ENCODE measurements around the gene AKAP5.
"Not testable (repeated sequence)": the region's sequence is repeated elsewhere in the genome, so short reads cannot be mapped to it uniquely, and the experiment has no call there.

The AKAP5 gene

DNA sequence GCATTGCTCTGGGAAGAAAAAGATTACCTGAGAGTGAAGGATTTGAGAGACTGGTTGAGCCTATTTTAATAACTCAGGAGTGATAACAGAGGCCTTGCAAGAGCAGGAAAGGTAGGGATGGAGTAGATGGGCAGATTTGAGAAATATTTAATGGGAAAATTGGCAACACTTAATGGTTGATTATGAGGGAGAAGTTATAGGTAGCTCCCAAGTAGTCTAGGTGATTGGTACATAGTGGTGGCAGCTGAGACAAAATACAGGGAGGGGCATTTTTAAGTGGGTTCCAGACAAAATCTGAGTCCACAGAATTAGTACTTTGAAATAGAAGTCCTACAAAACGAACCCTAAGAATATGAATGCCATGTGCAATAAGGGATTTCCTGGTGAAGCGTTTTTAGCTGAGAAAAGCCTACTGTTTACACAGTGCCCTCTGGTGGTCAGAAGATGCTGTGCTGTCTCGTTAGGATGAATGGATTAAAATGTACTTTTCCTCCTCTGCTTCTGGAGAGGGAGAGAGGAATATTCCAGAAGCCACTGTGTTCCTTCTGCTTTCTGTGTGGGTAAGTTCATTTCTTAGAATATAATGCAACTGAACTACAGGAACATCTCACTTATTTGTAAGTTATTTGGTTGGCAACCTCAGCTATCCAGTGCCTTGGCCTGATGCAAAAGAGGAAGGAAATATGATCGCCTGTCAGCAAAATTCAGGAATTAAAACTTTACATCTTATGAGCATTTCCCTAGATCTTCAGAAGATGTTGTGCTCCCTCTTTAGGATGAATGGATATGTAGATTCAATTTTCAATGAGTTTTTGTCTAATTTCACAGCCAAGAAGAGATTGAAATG is 45.7 kb downstream of the AKAP5 start:
- CTCF ChIA-PET: interaction anchor here (0.6 to 5.9 kb wide), 32 partner anchors 10 to 389 kb away, joined by 3 to 83 read pairs (median 5); partner anchors contain the start of gene HSPA2
- DNase-seq (ENCODE audit: low read depth, low spot score): no peak
- H3K4me3 ChIP-seq (ENCODE audit: low read depth, low read length): no peak overlapping the region
- peak; percentile 78 for TF ChIP-seq CTCF (IDR thresholded peaks at IDR 0.05; ENCODE audit: insufficient read depth, low read length, missing control alignments)
- POLR2A ChIA-PET: interaction anchor here (0.5 to 1.2 kb wide), 2 partner anchors 29 to 101 kb away, joined by 3 to 4 read pairs; partner anchors contain the start of gene HSPA2

DNA sequence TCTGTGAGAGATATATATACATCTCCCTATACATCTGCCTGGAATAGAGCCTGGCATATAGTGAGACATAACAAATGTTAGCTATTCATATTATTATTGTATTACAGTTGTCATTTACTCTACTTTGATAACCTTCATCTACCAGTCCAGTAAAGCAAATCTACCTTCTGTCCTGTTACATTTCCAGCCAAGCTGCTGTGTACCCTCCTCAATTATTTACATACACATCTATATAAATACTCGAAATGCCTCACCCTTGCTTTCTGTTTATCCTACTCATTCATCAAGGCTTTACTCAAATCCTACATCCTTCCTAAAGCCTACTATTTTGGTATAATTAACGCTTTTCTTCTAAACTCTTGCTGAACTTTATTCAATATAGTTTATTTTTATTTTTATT is 48.0 kb downstream of the AKAP5 start:
- no peak for TF ChIP-seq CTCF (IDR thresholded peaks at IDR 0.05; ENCODE audit: insufficient read depth, low read length, missing control alignments)
- H3K4me3 ChIP-seq (ENCODE audit: low read depth, low read length): no peak overlapping the region
- CTCF ChIA-PET: interaction anchor here (1.4 to 5.9 kb wide), 4 partner anchors 8 to 170 kb away, joined by 3 to 83 read pairs (median 6); no protein-coding TSS in a partner anchor
- no peak for DNase-seq (ENCODE audit: low read depth, low spot score)
- POLR2A ChIA-PET: no interaction called here

GRCh38 chr14:64515053-64515452 is 49.8 kb downstream of the AKAP5 start:
- no peak for DNase-seq (ENCODE audit: low read depth, low spot score)
- no peak overlapping the region for H3K4me3 ChIP-seq (ENCODE audit: low read depth, low read length)
- no peak for TF ChIP-seq CTCF (IDR thresholded peaks at IDR 0.05; ENCODE audit: insufficient read depth, low read length, missing control alignments)
- ChIA-PET CTCF (interaction anchor here (0.6 to 2.9 kb wide), 10 partner anchors 9 to 167 kb away, joined by 3 to 16 read pairs (median 3); no protein-coding TSS in a partner anchor), POLR2A (interaction anchor here (0.7 kb wide), 1 partner anchor 11 kb away, joined by 3 read pairs; the partner anchor contains the start of gene ZBTB1)

GRCh38 chr14:64516969-64517368 is 51.7 kb downstream of the AKAP5 start:
- no peak overlapping the region for H3K4me3 ChIP-seq (ENCODE audit: low read depth, low read length)
- TF ChIP-seq CTCF (IDR thresholded peaks at IDR 0.05; ENCODE audit: insufficient read depth, low read length, missing control alignments): no peak
- DNase-seq (ENCODE audit: low read depth, low spot score): no peak
- ChIA-PET POLR2A (no interaction called here), CTCF (interaction anchor here (1.3 to 8.3 kb wide), 4 partner anchors 6 to 242 kb away, joined by 3 to 83 read pairs (median 10); no protein-coding TSS in a partner anchor)

GRCh38 chr14:64517667-64518066 is 52.4 kb downstream of the AKAP5 start:
- not testable (repeated sequence) for H3K4me3 ChIP-seq (ENCODE audit: low read depth, low read length); DNase-seq (ENCODE audit: low read depth, low spot score)
- POLR2A ChIA-PET: interaction anchor here (1.1 kb wide), 1 partner anchor 12 kb away, joined by 3 read pairs; no protein-coding TSS in a partner anchor
- CTCF ChIA-PET: interaction anchor here (1.3 to 8.3 kb wide), 3 partner anchors 7 to 242 kb away, joined by 3 to 83 read pairs (median 3); no protein-coding TSS in a partner anchor

GRCh38 chr14:64518229-64518628 is 52.9 kb downstream of the AKAP5 start:
- POLR2A ChIA-PET: interaction anchor here (1.1 to 1.2 kb wide), 2 partner anchors 13 to 22 kb away, joined by 3 to 6 read pairs; partner anchors contain the start of gene HSPA2
- no peak for DNase-seq (ENCODE audit: low read depth, low spot score)
- TF ChIP-seq CTCF (IDR thresholded peaks at IDR 0.05; ENCODE audit: insufficient read depth, low read length, missing control alignments): no peak
- CTCF ChIA-PET: interaction anchor here (8.3 kb wide), 1 partner anchor 7 kb away, joined by 83 read pairs; no protein-coding TSS in a partner anchor
- no peak overlapping the region for H3K4me3 ChIP-seq (ENCODE audit: low read depth, low read length)

All from AG04449 (cell line).